Neutrophil (primary cell): ENCODE results near the gene CD200.
A peak's percentile ranks its signal among the peaks of the same experiment; 100 is the strongest.

ENCODE experiments used
- H3K27ac ChIP-seq: fragments of 200-600 bp; sonication (generic); 2 replicates; pipeline ENCODE4 v1.5.1; 2016; ENCODE audit warnings: mild to moderate bottlenecking, moderate library complexity
- H3K27me3 ChIP-seq: fragments of 200-600 bp; sonication (generic); 2 replicates; pipeline ENCODE4 v1.6.0; 2016; ENCODE audit warnings: mild to moderate bottlenecking
- H3K36me3 ChIP-seq: fragments of 200-600 bp; sonication (generic); 2 replicates; pipeline ENCODE4 v1.5.1; 2017
- H3K4me1 ChIP-seq, 2 experiments: fragments of 200-600 bp in 1 of 2; sonication (generic) in 1 of 2; 1 replicate in 1 of 2; 2 replicates in 1 of 2; pipeline versions ENCODE4 v1.5.1 to v1.6.1; 2013 to 2016; ENCODE audit warnings: low read depth in 1 of 2, low read length in 1 of 2, mild to moderate bottlenecking in 1 of 2, moderate library complexity in 1 of 2; ENCODE audit not compliant: control insufficient read depth in 1 of 2, insufficient read depth in 1 of 2
- H3K4me3 ChIP-seq, 2 experiments: fragments of 200-600 bp in 1 of 2; sonication (generic) in 1 of 2; 1 replicate in 1 of 2; 2 replicates in 1 of 2; pipeline ENCODE4 v1.5.1; 2013 to 2016; ENCODE audit warnings: low read depth in 1 of 2, low read length in 1 of 2, mild to moderate bottlenecking in 1 of 2, moderate library complexity in 1 of 2
- H3K9me3 ChIP-seq: fragments of 200-600 bp; sonication (generic); 2 replicates; pipeline ENCODE4 v1.5.1; 2016
- CTCF ChIP-seq: fragments of 200-600 bp; sonication (generic); IDR thresholded peaks from 2 replicates; pipeline ENCODE4 v1.5.1; 2016; ENCODE audit warnings: antibody characterized with exemption

CD200 gene

GRCh38 chr3:112302150-112302830 is 30.7 kb upstream of the CD200 start:
- H3K27ac ChIP-seq, result no peak overlapping the region
- H3K27me3 ChIP-seq, result no peaks in the 10 kb centered on the region
- H3K4me3 ChIP-seq, result no peak overlapping the region
- TF ChIP-seq CTCF, result no peak
- no peaks in the 10 kb centered on the region for H3K9me3 ChIP-seq
- peaks cover 9 to 16% of the 10 kb centered on the region in 2 experiments for H3K4me1 ChIP-seq
- no peaks in the 10 kb centered on the region for H3K36me3 ChIP-seq

- H3K36me3 ChIP-seq, result no peaks in the 10 kb centered on the region
- no peaks in the 10 kb centered on the region for H3K27me3 ChIP-seq
- no peaks in the 10 kb centered on the region for H3K9me3 ChIP-seq
- peaks cover 9 to 16% of the 10 kb centered on the region in 2 experiments for H3K4me1 ChIP-seq
- peak overlapping the region; percentile 28 to 47 for H3K4me3 ChIP-seq
- no peak for TF ChIP-seq CTCF
- no peak overlapping the region for H3K27ac ChIP-seq
Measured at GRCh38 chr3:112302881-112303763, 29.8 kb upstream of the CD200 start.

- peaks cover 9 to 16% of the 10 kb centered on the region in 2 experiments for H3K4me1 ChIP-seq
- H3K9me3 ChIP-seq, result no peaks in the 10 kb centered on the region
- no peaks in the 10 kb centered on the region for H3K36me3 ChIP-seq
- no peaks in the 10 kb centered on the region for H3K27me3 ChIP-seq
- H3K27ac ChIP-seq, result no peak overlapping the region
- TF ChIP-seq CTCF, result no peak
- H3K4me3 ChIP-seq, result peak overlapping the region; percentile 28 to 47
Measured at GRCh38 chr3:112303764-112304325, 29.1 kb upstream of the CD200 start.

GRCh38 chr3:112304611-112305010 is 28.3 kb upstream of the CD200 start:
- Histone ChIP-seq H3K27ac (no peak overlapping the region), H3K27me3 (no peaks in the 10 kb centered on the region), H3K9me3 (no peaks in the 10 kb centered on the region), H3K4me3 (no peak overlapping the region), H3K36me3 (no peaks in the 10 kb centered on the region), H3K4me1 (peaks cover 9 to 16% of the 10 kb centered on the region in 2 experiments)
- TF ChIP-seq CTCF, result no peak

GRCh38 chr3:112306825-112307224 is 26.1 kb upstream of the CD200 start:
- TF ChIP-seq CTCF, result no peak
- Histone ChIP-seq H3K36me3 (no peaks in the 10 kb centered on the region), H3K4me1 (peaks cover 9 to 16% of the 10 kb centered on the region in 2 experiments)

More at GRCh38 chr3:112306825-112307224, 26.1 kb upstream of the CD200 start:
- Histone ChIP-seq H3K27me3 (no peaks in the 10 kb centered on the region), H3K4me3 (no peak overlapping the region), H3K27ac (no peak overlapping the region), H3K9me3 (no peaks in the 10 kb centered on the region)
